A549 (cell line): Measurements from ENCODE around the gene CEP78.

ENCODE experiments used
- BHLHE40 ChIP-seq: IDR thresholded peaks from 2 replicates; pipeline ENCODE4 v1.6.1; 2012; ENCODE audit warnings: low read depth, low read length, inconsistent platforms
- CBX2 ChIP-seq: fragments of 200-600 bp; sonication (generic); IDR thresholded peaks from 2 replicates; pipeline ENCODE4 v1.6.1; 2016; ENCODE audit warnings: low read depth, mild to moderate bottlenecking, borderline replicate concordance
- CEBPB ChIP-seq, 2 experiments: fragments of >200 bp in 1 of 2; sonication (Bioruptor Twin) in 1 of 2; formaldehyde crosslinking in 1 of 2; IDR thresholded peaks; 2 replicates each; pipeline ENCODE4 v1.6.1; 2012 to 2016
- EP300 ChIP-seq, 2 experiments: fragments of >200 bp; sonication (Bioruptor Twin); formaldehyde crosslinking; IDR thresholded peaks; 2 replicates in 1 of 2; 3 replicates in 1 of 2; pipeline ENCODE4 v1.6.1; 2016 to 2017
- FOSL2 ChIP-seq, 2 experiments: fragments of 450-650 bp in 1 of 2; fragments of >200 bp in 1 of 2; sonication (Bioruptor Twin) in 1 of 2; formaldehyde crosslinking; IDR thresholded peaks; 2 replicates each; pipeline versions ENCODE4 v1.5.0 to v1.6.1; 2016 to 2020; ENCODE audit warnings: mild to moderate bottlenecking in 1 of 2, moderate library complexity in 1 of 2
- JUN ChIP-seq, 2 experiments: fragments of >200 bp; sonication (Bioruptor Twin); formaldehyde crosslinking; IDR thresholded peaks; 2 replicates in 1 of 2; 3 replicates in 1 of 2; pipeline ENCODE4 v1.6.1; 2016 to 2017
- JUNB ChIP-seq: fragments of >200 bp; sonication (Bioruptor Twin); formaldehyde crosslinking; IDR thresholded peaks from 2 replicates; pipeline ENCODE4 v1.6.1; 2016
- POLR2A ChIP-seq: IDR thresholded peaks from 2 replicates; pipeline ENCODE4 v1.6.1; 2012; ENCODE audit warnings: mild to moderate bottlenecking, low read length
- POLR2AphosphoS2 ChIP-seq: conservative IDR thresholded peaks from 2 replicates; pipeline ENCODE4 v1.6.1; 2012; ENCODE audit warnings: low read length, improper control_type of control experiment, inconsistent platforms
- ZC3H11A ChIP-seq: fragments of 450-650 bp; IDR thresholded peaks from 2 replicates; pipeline ENCODE4 v1.6.1; 2014; ENCODE audit warnings: antibody characterized with exemption, mild to moderate bottlenecking
- TF ChIP-seq, protein P1 (sequence below): fragments of >200 bp; sonication (Bioruptor Twin); formaldehyde crosslinking; IDR thresholded peaks from 3 replicates; pipeline ENCODE4 v1.5.1; 2016
- TF ChIP-seq, protein P2 (sequence below): IDR thresholded peaks from 2 replicates; pipeline ENCODE4 v1.6.1; 2012; ENCODE audit warnings: low read depth, borderline replicate concordance
- TF ChIP-seq, protein P3 (sequence below): fragments of 200-600 bp; sonication (generic); IDR thresholded peaks from 2 replicates; pipeline ENCODE4 v1.6.1; 2016; ENCODE audit warnings: antibody characterized with exemption, mild to moderate bottlenecking, moderate library complexity
- TF ChIP-seq, protein P4 (sequence below): fragments of 450-650 bp; IDR thresholded peaks from 2 replicates; pipeline ENCODE4 v1.6.1; 2014; ENCODE audit warnings: antibody characterized with exemption

DNA sequence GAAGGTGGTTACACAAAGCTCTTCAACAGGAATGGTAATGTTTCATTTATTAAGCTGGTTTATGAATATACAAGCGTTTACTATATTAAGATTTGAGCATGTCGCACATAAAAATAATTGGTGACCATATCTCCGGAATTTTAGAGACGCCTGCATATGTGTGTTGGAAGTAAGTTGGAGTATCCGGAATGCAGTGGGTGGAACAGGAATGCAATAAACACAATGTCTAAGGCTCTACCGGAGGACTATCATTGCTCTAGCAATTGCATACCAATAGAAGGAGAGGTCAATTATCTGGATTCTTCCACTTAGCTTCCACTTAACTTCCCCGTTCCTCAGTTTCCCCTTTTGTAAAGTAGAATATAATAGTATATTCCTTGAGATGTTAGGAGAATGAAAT, 1.1 kb upstream of the CEP78 start:
- TF ChIP-seq, protein P1, sequence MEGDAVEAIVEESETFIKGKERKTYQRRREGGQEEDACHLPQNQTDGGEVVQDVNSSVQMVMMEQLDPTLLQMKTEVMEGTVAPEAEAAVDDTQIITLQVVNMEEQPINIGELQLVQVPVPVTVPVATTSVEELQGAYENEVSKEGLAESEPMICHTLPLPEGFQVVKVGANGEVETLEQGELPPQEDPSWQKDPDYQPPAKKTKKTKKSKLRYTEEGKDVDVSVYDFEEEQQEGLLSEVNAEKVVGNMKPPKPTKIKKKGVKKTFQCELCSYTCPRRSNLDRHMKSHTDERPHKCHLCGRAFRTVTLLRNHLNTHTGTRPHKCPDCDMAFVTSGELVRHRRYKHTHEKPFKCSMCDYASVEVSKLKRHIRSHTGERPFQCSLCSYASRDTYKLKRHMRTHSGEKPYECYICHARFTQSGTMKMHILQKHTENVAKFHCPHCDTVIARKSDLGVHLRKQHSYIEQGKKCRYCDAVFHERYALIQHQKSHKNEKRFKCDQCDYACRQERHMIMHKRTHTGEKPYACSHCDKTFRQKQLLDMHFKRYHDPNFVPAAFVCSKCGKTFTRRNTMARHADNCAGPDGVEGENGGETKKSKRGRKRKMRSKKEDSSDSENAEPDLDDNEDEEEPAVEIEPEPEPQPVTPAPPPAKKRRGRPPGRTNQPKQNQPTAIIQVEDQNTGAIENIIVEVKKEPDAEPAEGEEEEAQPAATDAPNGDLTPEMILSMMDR = no peak
- TF ChIP-seq POLR2AphosphoS2 = no peak
- TF ChIP-seq JUNB = no peak
- TF ChIP-seq POLR2A = no peak
- TF ChIP-seq, protein P2, sequence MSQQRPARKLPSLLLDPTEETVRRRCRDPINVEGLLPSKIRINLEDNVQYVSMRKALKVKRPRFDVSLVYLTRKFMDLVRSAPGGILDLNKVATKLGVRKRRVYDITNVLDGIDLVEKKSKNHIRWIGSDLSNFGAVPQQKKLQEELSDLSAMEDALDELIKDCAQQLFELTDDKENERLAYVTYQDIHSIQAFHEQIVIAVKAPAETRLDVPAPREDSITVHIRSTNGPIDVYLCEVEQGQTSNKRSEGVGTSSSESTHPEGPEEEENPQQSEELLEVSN = no peak
- no peak for TF ChIP-seq CEBPB (IDR thresholded peaks at IDR 0.05)
- TF ChIP-seq CBX2 = no peak
- no peak for TF ChIP-seq JUN (IDR thresholded peaks at IDR 0.05)
- TF ChIP-seq FOSL2 (IDR thresholded peaks at IDR 0.05) = no peak
- no peak for TF ChIP-seq FOSL2 (CRISPR knock-in tag; IDR thresholded peaks at IDR 0.05)
- TF ChIP-seq, protein P3, sequence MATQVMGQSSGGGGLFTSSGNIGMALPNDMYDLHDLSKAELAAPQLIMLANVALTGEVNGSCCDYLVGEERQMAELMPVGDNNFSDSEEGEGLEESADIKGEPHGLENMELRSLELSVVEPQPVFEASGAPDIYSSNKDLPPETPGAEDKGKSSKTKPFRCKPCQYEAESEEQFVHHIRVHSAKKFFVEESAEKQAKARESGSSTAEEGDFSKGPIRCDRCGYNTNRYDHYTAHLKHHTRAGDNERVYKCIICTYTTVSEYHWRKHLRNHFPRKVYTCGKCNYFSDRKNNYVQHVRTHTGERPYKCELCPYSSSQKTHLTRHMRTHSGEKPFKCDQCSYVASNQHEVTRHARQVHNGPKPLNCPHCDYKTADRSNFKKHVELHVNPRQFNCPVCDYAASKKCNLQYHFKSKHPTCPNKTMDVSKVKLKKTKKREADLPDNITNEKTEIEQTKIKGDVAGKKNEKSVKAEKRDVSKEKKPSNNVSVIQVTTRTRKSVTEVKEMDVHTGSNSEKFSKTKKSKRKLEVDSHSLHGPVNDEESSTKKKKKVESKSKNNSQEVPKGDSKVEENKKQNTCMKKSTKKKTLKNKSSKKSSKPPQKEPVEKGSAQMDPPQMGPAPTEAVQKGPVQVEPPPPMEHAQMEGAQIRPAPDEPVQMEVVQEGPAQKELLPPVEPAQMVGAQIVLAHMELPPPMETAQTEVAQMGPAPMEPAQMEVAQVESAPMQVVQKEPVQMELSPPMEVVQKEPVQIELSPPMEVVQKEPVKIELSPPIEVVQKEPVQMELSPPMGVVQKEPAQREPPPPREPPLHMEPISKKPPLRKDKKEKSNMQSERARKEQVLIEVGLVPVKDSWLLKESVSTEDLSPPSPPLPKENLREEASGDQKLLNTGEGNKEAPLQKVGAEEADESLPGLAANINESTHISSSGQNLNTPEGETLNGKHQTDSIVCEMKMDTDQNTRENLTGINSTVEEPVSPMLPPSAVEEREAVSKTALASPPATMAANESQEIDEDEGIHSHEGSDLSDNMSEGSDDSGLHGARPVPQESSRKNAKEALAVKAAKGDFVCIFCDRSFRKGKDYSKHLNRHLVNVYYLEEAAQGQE = no peak
- TF ChIP-seq ZC3H11A = no peak
- TF ChIP-seq, protein P4, sequence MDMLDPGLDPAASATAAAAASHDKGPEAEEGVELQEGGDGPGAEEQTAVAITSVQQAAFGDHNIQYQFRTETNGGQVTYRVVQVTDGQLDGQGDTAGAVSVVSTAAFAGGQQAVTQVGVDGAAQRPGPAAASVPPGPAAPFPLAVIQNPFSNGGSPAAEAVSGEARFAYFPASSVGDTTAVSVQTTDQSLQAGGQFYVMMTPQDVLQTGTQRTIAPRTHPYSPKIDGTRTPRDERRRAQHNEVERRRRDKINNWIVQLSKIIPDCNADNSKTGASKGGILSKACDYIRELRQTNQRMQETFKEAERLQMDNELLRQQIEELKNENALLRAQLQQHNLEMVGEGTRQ = no peak
- no peak for TF ChIP-seq BHLHE40
- TF ChIP-seq EP300 (IDR thresholded peaks at IDR 0.05) = no peak
